HepG2 (cell line): Measurements from ENCODE around the gene RBBP8NL. TPM values are rescaled to one million over a fixed set of nuclear protein-coding genes. Genes with fewer than 3 reads are reported as not detected.
A peak's percentile ranks its signal among the peaks of the same experiment; 100 is the strongest.

Experiments used
- ASH2L ChIP-seq: fragments of 300-600, 200-600 bp; sonication (generic); IDR thresholded peaks from 2 replicates; pipeline ENCODE4 v1.7.0; 2017; ENCODE audit warnings: low read depth, mild to moderate bottlenecking, moderate library complexity, mixed read lengths, low read length; ENCODE audit not compliant: insufficient read length
- ATF7-NPFF ChIP-seq: sonication (generic); formaldehyde crosslinking; IDR thresholded peaks from 2 replicates; pipeline ENCODE4 v1.8.1; 2023; ENCODE audit warnings: mild to moderate bottlenecking, low read depth, missing genetic modification reagents, moderate library complexity
- BRD4 ChIP-seq: sonication (generic); formaldehyde crosslinking; IDR thresholded peaks from 2 replicates; pipeline ENCODE4 v1.4.0; 2020; ENCODE audit warnings: missing genetic modification reagents
- CREM ChIP-seq, 2 experiments: sonication (generic) in 1 of 2; formaldehyde crosslinking in 1 of 2; IDR thresholded peaks; 2 replicates each; pipeline versions ENCODE4 v1.4.0 to v1.6.1; 2016 to 2020; ENCODE audit warnings: antibody characterized with exemption in 1 of 2, mild to moderate bottlenecking in 1 of 2, missing genetic modification reagents in 1 of 2
- ELF4 ChIP-seq: sonication (generic); formaldehyde crosslinking; IDR thresholded peaks from 2 replicates; pipeline ENCODE4 v1.5.0; 2020; ENCODE audit warnings: missing genetic modification reagents, mild to moderate bottlenecking, moderate library complexity, borderline replicate concordance
- FOXA1 ChIP-seq, 2 experiments: fragments of 450-650 bp in 1 of 2; sonication (generic) in 1 of 2; formaldehyde crosslinking in 1 of 2; IDR thresholded peaks; 2 replicates each; pipeline versions ENCODE4 v1.4.0 to v1.6.1; 2016 to 2020; ENCODE audit warnings: missing genetic modification reagents in 1 of 2
- FOXK1 ChIP-seq: sonication (generic); formaldehyde crosslinking; IDR thresholded peaks from 2 replicates; pipeline ENCODE4 v1.4.0; 2020; ENCODE audit warnings: low read depth, missing genetic modification reagents, borderline replicate concordance
- GATA4 ChIP-seq: sonication (generic); IDR thresholded peaks from 2 replicates; pipeline ENCODE4 v1.6.1; 2016; ENCODE audit warnings: antibody characterized with exemption, low read depth, borderline replicate concordance
- GPN1 ChIP-seq: sonication (generic); formaldehyde crosslinking; IDR thresholded peaks from 2 replicates; pipeline ENCODE4 v1.5.1; 2020; ENCODE audit warnings: missing genetic modification reagents, borderline replicate concordance
- HNF4G ChIP-seq, 2 experiments: sonication (generic) in 1 of 2; formaldehyde crosslinking in 1 of 2; IDR thresholded peaks; 2 replicates each; pipeline versions ENCODE4 v1.4.0 to v1.6.1; 2011 to 2020; ENCODE audit warnings: borderline replicate concordance in 2 of 2, low read depth in 2 of 2, mild to moderate bottlenecking in 2 of 2, low read length in 1 of 2, missing genetic modification reagents in 1 of 2, moderate library complexity in 1 of 2
- KDM3A ChIP-seq: IDR thresholded peaks from 2 replicates; pipeline ENCODE4 v1.6.1; 2018; ENCODE audit warnings: low read depth, missing compliant biosample characterization
- NFYB ChIP-seq: sonication (generic); formaldehyde crosslinking; IDR thresholded peaks from 2 replicates; pipeline ENCODE4 v1.4.0; 2020; ENCODE audit warnings: missing genetic modification reagents
- RAD21 ChIP-seq: fragments of 450-650 bp; formaldehyde crosslinking; IDR thresholded peaks from 2 replicates; pipeline ENCODE4 v1.5.0; 2020; ENCODE audit warnings: mild to moderate bottlenecking
- RBM22 ChIP-seq: fragments of 200-400 bp; formaldehyde crosslinking; optimal IDR thresholded peaks from 2 replicates; pipeline ENCODE3; 2017; ENCODE audit warnings: mild to moderate bottlenecking, low read length, moderate library complexity
- RELA ChIP-seq: sonication (generic); formaldehyde crosslinking; IDR thresholded peaks from 2 replicates; pipeline ENCODE4 v1.4.0; 2020; ENCODE audit warnings: missing genetic modification reagents
- REPIN1 ChIP-seq: sonication (generic); formaldehyde crosslinking; IDR thresholded peaks from 2 replicates; pipeline ENCODE4 v1.8.0; 2022; ENCODE audit warnings: missing genetic modification reagents, low read depth, mild to moderate bottlenecking, borderline replicate concordance
- RNF2 ChIP-seq: fragments of 450-650 bp; conservative IDR thresholded peaks from 2 replicates; pipeline ENCODE4 v1.6.1; 2016; ENCODE audit warnings: low read depth
- SNRNP70 ChIP-seq: fragments of 200-400 bp; formaldehyde crosslinking; IDR thresholded peaks from 2 replicates; pipeline ENCODE4 v1.6.1; 2017; ENCODE audit warnings: mild to moderate bottlenecking, low read depth, low read length, moderate library complexity
- SP5 ChIP-seq: IDR thresholded peaks from 2 replicates; pipeline ENCODE4 v1.6.1; 2016; ENCODE audit warnings: low read depth, borderline replicate concordance
- TCF7 ChIP-seq: sonication (generic); IDR thresholded peaks from 2 replicates; pipeline ENCODE4 v1.6.1; 2016; ENCODE audit warnings: antibody characterized with exemption, low read depth
- TEAD3 ChIP-seq: optimal IDR thresholded peaks from 2 replicates; pipeline ENCODE3; 2016; ENCODE audit warnings: borderline replicate concordance
- TGIF2 ChIP-seq: IDR thresholded peaks from 2 replicates; pipeline ENCODE4 v1.6.1; 2016; ENCODE audit warnings: control low read depth, missing compliant biosample characterization
- TRIM24 ChIP-seq: sonication (generic); formaldehyde crosslinking; IDR thresholded peaks from 2 replicates; pipeline ENCODE4 v1.8.0; 2022; ENCODE audit warnings: mild to moderate bottlenecking, missing genetic modification reagents
- ZNF160 ChIP-seq: sonication (generic); formaldehyde crosslinking; IDR thresholded peaks from 2 replicates; pipeline ENCODE4 v1.8.0; 2022; ENCODE audit warnings: mild to moderate bottlenecking, inconsistent platforms, missing genetic modification reagents
- ZNF232 ChIP-seq: sonication (generic); formaldehyde crosslinking; IDR thresholded peaks from 2 replicates; pipeline ENCODE4 v1.4.0; 2020; ENCODE audit warnings: missing genetic modification reagents, borderline replicate concordance
- ZNF234 ChIP-seq: sonication (generic); formaldehyde crosslinking; conservative IDR thresholded peaks from 2 replicates; pipeline ENCODE4 v1.5.1; 2020; ENCODE audit warnings: mild to moderate bottlenecking, missing genetic modification reagents
- ZNF367 ChIP-seq: sonication (generic); formaldehyde crosslinking; IDR thresholded peaks from 2 replicates; pipeline ENCODE4 v1.4.0; 2020; ENCODE audit warnings: missing genetic modification reagents, borderline replicate concordance
- ZNF451 ChIP-seq: sonication (generic); formaldehyde crosslinking; IDR thresholded peaks from 2 replicates; pipeline ENCODE4 v1.5.0; 2020; ENCODE audit warnings: mild to moderate bottlenecking, missing genetic modification reagents
- ZNF577 ChIP-seq: sonication (generic); formaldehyde crosslinking; IDR thresholded peaks from 2 replicates; pipeline ENCODE4 v1.4.0; 2020; ENCODE audit warnings: mild to moderate bottlenecking, low read depth, missing genetic modification reagents, borderline replicate concordance
- ZNF773 ChIP-seq: sonication (generic); formaldehyde crosslinking; IDR thresholded peaks from 2 replicates; pipeline ENCODE4 v1.4.0; 2020; ENCODE audit warnings: missing genetic modification reagents, borderline replicate concordance
- ZSCAN20 ChIP-seq: sonication (generic); formaldehyde crosslinking; IDR thresholded peaks from 2 replicates; pipeline ENCODE4 v1.4.0; 2020; ENCODE audit warnings: missing genetic modification reagents, mild to moderate bottlenecking, borderline replicate concordance
- polyA plus RNA-seq, 8 experiments: library from polyadenylated mRNA; depleted of rRNA in 3 of 8; stranded (reverse) in 7 of 8; unstranded in 1 of 8; fragments of >200 nt; fragmentation: Illumina TruSeq in 4 of 8; extraction: Trizol in 4 of 8; gene quantifications; 2 replicates each; pipeline versions ENCODE4 v1.2.1 to v1.2.3, GENCODE V29; 2011 to 2016; ENCODE audit warnings: low read depth in 4 of 8, missing spikeins in 1 of 8, mixed read lengths in 1 of 8; ENCODE audit not compliant: insufficient read depth in 1 of 8
- total RNA-seq, 5 experiments: library from RNA; depleted of rRNA; stranded (reverse); fragments of >200 nt; fragmentation: Illumina TruSeq; extraction: Trizol; gene quantifications; 2 replicates each; pipeline ENCODE4 v1.2.3, GENCODE V29; 2016; ENCODE audit warnings: low read depth in 1 of 5

The RBBP8NL gene
- total and polyA plus RNA-seq, 2 of the 13 experiments (the other 11 are each of a cell fraction or from before 2014, with no cell fraction given) = 0.69 to 0.86 TPM

DNA sequence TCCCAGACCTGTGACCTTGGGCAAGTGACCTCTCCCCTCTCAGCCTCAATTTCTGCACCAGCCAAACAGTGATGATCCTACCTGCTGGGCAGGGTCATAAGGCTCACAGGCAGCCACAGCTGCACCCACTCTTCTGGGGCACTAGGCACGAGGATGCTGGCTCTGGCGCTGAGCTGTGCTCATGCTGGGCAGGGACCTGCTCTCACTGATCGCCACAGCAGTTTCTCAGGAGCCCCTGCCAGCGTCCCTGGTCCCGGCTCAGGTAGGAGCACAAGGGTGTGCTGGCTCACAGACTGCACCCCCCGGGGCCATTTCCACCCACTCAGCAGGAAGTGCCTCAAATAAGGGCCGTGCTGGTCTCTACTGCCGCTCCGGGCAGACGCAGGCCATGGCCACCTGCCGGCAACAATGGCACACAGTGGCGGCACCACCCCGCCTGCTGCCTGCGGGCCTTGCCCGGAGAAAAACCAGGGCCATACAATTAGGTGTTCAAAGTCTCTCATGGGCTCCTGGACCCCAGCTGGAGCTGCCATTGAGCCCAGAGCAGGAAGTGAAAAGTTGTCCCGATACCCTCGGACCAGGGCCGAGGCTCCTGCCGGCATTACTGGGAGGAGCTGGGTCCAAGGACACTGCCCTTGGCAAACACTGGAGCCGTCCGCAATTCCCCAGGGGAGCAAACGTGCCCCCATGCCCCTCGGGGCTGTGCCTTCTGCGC, 15.7 kb downstream of the RBBP8NL start (continued):
- TF ChIP-seq ZNF232 (CRISPR knock-in tag) (no peak; the same call in 1 of the 2 replicates), HNF4G (IDR thresholded peaks at IDR 0.05; ENCODE audit: borderline replicate concordance, low read depth, low read length) (peak; percentile 71; the same call in 1 of the 2 replicates), HNF4G (CRISPR knock-in tag; IDR thresholded peaks at IDR 0.05; ENCODE audit: borderline replicate concordance, low read depth) (peak; percentile 75), GATA4 (no peak), RBM22 (no peak), CREM (IDR thresholded peaks at IDR 0.05) (no peak), CREM (CRISPR knock-in tag; IDR thresholded peaks at IDR 0.05) (no peak), ZNF367 (0 out of 2 replicates have a peak, but pooled peaks have one; percentile 62), TGIF2 (CRISPR knock-in tag) (no peak), ASH2L (no peak), ZNF577 (CRISPR knock-in tag) (no peak), RNF2 (peak; percentile 73; the same call in 1 of the 2 replicates), BRD4 (CRISPR knock-in tag) (peak; percentile 67; the same call in 1 of the 2 replicates), TCF7 (no peak), SNRNP70 (no peak), TEAD3 (CRISPR knock-in tag) (peak; percentile 67), ATF7-NPFF (no peak), ZNF773 (CRISPR knock-in tag) (0 out of 2 replicates have a peak, but pooled peaks have one; percentile 87), FOXA1 (IDR thresholded peaks at IDR 0.05) (no peak), FOXA1 (CRISPR knock-in tag; IDR thresholded peaks at IDR 0.05) (peak; percentile 51), RELA (peak; percentile 79; the same call in 1 of the 2 replicates), ZNF451 (CRISPR knock-in tag) (no peak), RAD21 (CRISPR knock-in tag) (0 out of 2 replicates have a peak, but pooled peaks have one; percentile 45), ZSCAN20 (CRISPR knock-in tag) (0 out of 2 replicates have a peak, but pooled peaks have one; percentile 66), SP5 (CRISPR knock-in tag) (peak; percentile 97), ZNF234 (CRISPR knock-in tag) (no peak), TRIM24 (CRISPR knock-in tag) (no peak), FOXK1 (peak; percentile 14; the same call in 1 of the 2 replicates), NFYB (CRISPR knock-in tag) (no peak), GPN1 (no peak), KDM3A (CRISPR knock-in tag) (peak; percentile 69), REPIN1 (peak; percentile 57; the same call in 1 of the 2 replicates), ZNF160 (no peak), ELF4 (CRISPR knock-in tag) (no peak)
